Immature natural killer cell (primary cell): ENCODE results near the gene DNAH3. TPM values are rescaled to one million over a fixed set of nuclear protein-coding genes. Genes with fewer than 3 reads are reported as not detected.

Experiments used
- polyA plus RNA-seq, 3 donors: library from polyadenylated mRNA; unstranded; fragments of 300-500 nt; fragmentation: Illumina TruSeq; gene quantifications; one replicate each; pipeline ENCODE4 v1.2.3, GENCODE V29; 2021

The DNAH3 gene
- polyA plus RNA-seq, 3 donors from 2014 or later, result 0.02 TPM; not detected in 2

Other genes with a start within 250 kb of the DNAH3 start
- gene LDAF1, start 7.8 kb upstream of the DNAH3 start, polyA plus RNA-seq, result 10 to 100 TPM in 2 of 3 donors, 1 to 10 TPM in 1; 8.2 to 17.5 (median 16.4) TPM
- not detected for gene ZP2, start 60.7 kb upstream of the DNAH3 start, polyA plus RNA-seq
- not detected for gene ANKS4B, start 82.9 kb upstream of the DNAH3 start, polyA plus RNA-seq
- gene CRYM, start 127.4 kb upstream of the DNAH3 start, polyA plus RNA-seq, result not detected